NCI-H146 treated with DMSO at 0.1 percent for 48 hours (cell line): Measurements from ENCODE around the gene CCDC69.
"Not testable (repeated sequence)": the region's sequence is repeated elsewhere in the genome, so short reads cannot be mapped to it uniquely, and the experiment has no call there.

Source experiments
- DNase-seq: peaks from one replicate; lab custom pipeline; 2025; ENCODE audit not compliant: unreplicated experiment; lab: John Stamatoyannopoulos, UW

The CCDC69 gene

GRCh38 chr5:151223447-151224264 lies at the start of gene CCDC69:
TSS of gene CCDC69 (minus strand) at chr5:151224092. CDS start at chr5:151223970, 122 bp downstream.
- peak; percentile 17 for DNase-seq

- DNase-seq: no peak
These were observed 47.4 kb upstream of the CCDC69 start for GRCh38 chr5:151271336-151271735.

GRCh38 chr5:151270599-151270998 lies 46.7 kb upstream of the CCDC69 start:
- DNase-seq: no peak

- DNase-seq: no peak
These were observed 43.8 kb upstream of the CCDC69 start for GRCh38 chr5:151267491-151268260.

GRCh38 chr5:151264113-151264512 lies 40.2 kb upstream of the CCDC69 start:
- DNase-seq: no peak

- no peak for DNase-seq
These were observed 38.6 kb upstream of the CCDC69 start for GRCh38 chr5:151262532-151262931.

- DNase-seq: no peak
These were observed 36.0 kb upstream of the CCDC69 start for GRCh38 chr5:151259931-151260330.

GRCh38 chr5:151258816-151259215 lies 34.9 kb upstream of the CCDC69 start:
- DNase-seq: no peak

GRCh38 chr5:151258201-151258611 lies 34.3 kb upstream of the CCDC69 start:
- no peak for DNase-seq

GRCh38 chr5:151257731-151258181 lies 33.9 kb upstream of the CCDC69 start:
- DNase-seq: no peak

- no peak for DNase-seq
These were observed 31.9 kb upstream of the CCDC69 start for GRCh38 chr5:151255621-151256286.

GRCh38 chr5:151254990-151255389 lies 31.1 kb upstream of the CCDC69 start:
- not testable (repeated sequence) for DNase-seq

GRCh38 chr5:151254556-151254955 lies 30.7 kb upstream of the CCDC69 start:
- DNase-seq: no peak

- DNase-seq: no peak
These were observed 29.7 kb upstream of the CCDC69 start for GRCh38 chr5:151253605-151253950.

- peak; percentile 78 for DNase-seq
These were observed 29.1 kb upstream of the CCDC69 start, which contains the start of gene GM2A for GRCh38 chr5:151252762-151253604. TSS of gene GM2A (plus strand) at chr5:151253185. CDS start at chr5:151253217, 32 bp downstream.

- no peak for DNase-seq
These were observed 27.7 kb upstream of the CCDC69 start for GRCh38 chr5:151251621-151252020.

GRCh38 chr5:151251001-151251551 lies 27.2 kb upstream of the CCDC69 start:
- no peak for DNase-seq

- no peak for DNase-seq
These were observed 26.6 kb upstream of the CCDC69 start for GRCh38 chr5:151250346-151251000.

GRCh38 chr5:151249281-151249680 lies 25.4 kb upstream of the CCDC69 start:
- DNase-seq: no peak

GRCh38 chr5:151248651-151249050 lies 24.8 kb upstream of the CCDC69 start:
- DNase-seq: no peak
